Gastroesophageal sphincter (tissue), 4 donors: Measurements from ENCODE around the gene AP2M1. TPM values are rescaled to one million over a fixed set of nuclear protein-coding genes. Genes with fewer than 3 reads are reported as not detected.

ENCODE experiments used
- ATAC-seq: fragments of 150-250 bp; one replicate; pipeline ENCODE4 v1.9.1; 2016; ENCODE audit warnings: mild to moderate bottlenecking, moderate library complexity
- H3K27ac ChIP-seq, 4 donors: fragments of 200-600 bp; sonication (generic) in 3 of 4; 1 replicate in 3 of 4; 2 replicates in 1 of 4; pipeline ENCODE4 v1.5.1; 2016 to 2019
- H3K27me3 ChIP-seq: fragments of 200-600 bp; sonication (generic); one replicate; pipeline ENCODE4 v1.5.1; 2019
- H3K36me3 ChIP-seq, 2 donors: fragments of 200-600 bp; sonication (generic); one replicate each; pipeline ENCODE4 v1.5.1; 2019; ENCODE audit warnings: control low read depth in 1 of 2
- H3K4me1 ChIP-seq, 3 donors: fragments of 200-600 bp; sonication (generic); 1 replicate in 2 of 3; 2 replicates in 1 of 3; pipeline ENCODE4 v1.5.1; 2016 to 2019; ENCODE audit warnings: control low read depth in 2 of 3
- H3K4me3 ChIP-seq, 2 donors: fragments of 200-600 bp; sonication (generic); one replicate each; pipeline ENCODE4 v1.5.1; 2019; ENCODE audit warnings: mild to moderate bottlenecking in 1 of 2, moderate library complexity in 1 of 2
- H3K9me3 ChIP-seq, 3 donors: fragments of 200-600 bp; sonication (generic); one replicate each; pipeline ENCODE4 v1.5.1; 2017 to 2019; ENCODE audit warnings: control low read depth in 2 of 3
- CTCF ChIP-seq, 4 experiments: fragments of 200-600 bp in 2 of 4; fragments of 450-650 bp in 2 of 4; sonication (generic) in 1 of 4; IDR thresholded peaks; one replicate each; pipeline ENCODE4 v1.5.1; 2017 to 2019; ENCODE audit warnings: antibody characterized with exemption in 4 of 4, mild to moderate bottlenecking in 2 of 4, moderate library complexity in 2 of 4
- EP300 ChIP-seq: sonication (generic); formaldehyde crosslinking; IDR thresholded peaks from one replicate; pipeline ENCODE4 v1.6.1; 2017; ENCODE audit warnings: antibody characterized with exemption, mild to moderate bottlenecking
- POLR2A ChIP-seq, 2 donors: fragments of 450-650 bp; IDR thresholded peaks; one replicate each; pipeline ENCODE4 v1.6.1; 2017; ENCODE audit warnings: antibody characterized with exemption in 2 of 2, mild to moderate bottlenecking in 2 of 2, moderate library complexity in 1 of 2
- POLR2AphosphoS5 ChIP-seq: sonication (generic); formaldehyde crosslinking; IDR thresholded peaks from one replicate; pipeline ENCODE4 v1.6.1; 2017; ENCODE audit warnings: antibody characterized with exemption
- WGBS, 2 donors: methylation state at CpG; one replicate each; pipeline ENCODE4 v1.1.5; 2018; ENCODE audit warnings: low coverage in 1 of 2; 5-methylcytosine and 5-hydroxymethylcytosine counted together
- total RNA-seq, 4 donors: library from RNA; depleted of rRNA; stranded (reverse); fragments of >200 nt; gene quantifications; one replicate each; pipeline ENCODE4 v1.1.0, GENCODE V29; 2016

The AP2M1 gene
- total RNA-seq, 4 donors from 2014 or later: 234 to 322 (median 288) TPM

DNA sequence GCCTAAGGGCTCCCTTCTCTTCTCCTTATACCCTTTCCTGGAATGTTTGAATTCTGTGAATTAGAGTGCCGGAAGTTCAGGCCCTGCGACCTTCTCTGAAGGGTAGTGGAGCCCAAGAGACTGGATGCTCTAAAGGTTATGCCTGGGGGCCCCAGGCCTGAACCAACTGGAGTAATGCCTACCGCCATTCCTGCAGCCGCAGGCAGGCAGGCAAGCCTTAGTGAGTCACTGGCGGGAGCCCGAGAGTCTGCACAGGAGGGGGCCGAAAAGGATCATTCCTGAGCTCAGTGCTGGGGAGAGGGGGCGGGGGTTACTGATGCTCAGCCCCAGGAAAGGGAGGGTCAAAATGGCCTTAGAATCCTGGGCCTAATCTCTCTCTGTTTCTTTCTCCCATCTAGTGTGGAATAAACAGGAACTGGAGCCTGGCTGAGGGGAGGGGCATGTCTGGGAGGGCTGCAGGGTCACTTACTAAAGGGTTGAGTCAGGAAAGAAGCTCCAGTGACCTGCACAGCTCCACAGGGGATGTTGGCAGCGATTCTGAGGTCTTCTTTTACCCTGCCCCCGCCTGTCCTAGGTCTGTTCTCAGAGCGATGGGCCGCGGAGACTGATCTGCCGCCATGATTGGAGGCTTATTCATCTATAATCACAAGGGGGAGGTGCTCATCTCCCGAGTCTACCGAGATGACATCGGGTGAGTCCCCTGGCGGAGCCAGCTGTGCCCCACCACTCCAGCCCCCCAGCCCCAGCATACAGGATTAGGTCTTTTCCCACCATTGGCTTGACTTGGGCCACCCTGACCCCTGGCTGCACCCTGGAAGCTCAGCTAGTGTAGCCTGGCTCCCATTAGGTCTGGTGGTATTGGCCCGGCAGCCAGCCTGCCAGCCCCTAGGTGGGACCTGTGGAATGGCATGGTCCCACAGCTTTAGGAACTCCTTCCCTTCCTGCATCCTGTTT, 2.0 kb downstream of the AP2M1 start:
- H3K9me3 ChIP-seq: no peaks in the 10 kb centered on the region
- TF ChIP-seq EP300: no peak
- peak in 2 of 4 experiments; percentile 4 to 9 for TF ChIP-seq CTCF (IDR thresholded peaks at IDR 0.05)
- TF ChIP-seq POLR2AphosphoS5: peak; percentile 44
- H3K27ac ChIP-seq: peak overlapping the region; percentile 41 to 98 (median 92)
- peak; percentile 66 for ATAC-seq
- peaks cover 3 to 62% (median 25%) of the 10 kb centered on the region in 3 donors for H3K4me1 ChIP-seq
- H3K4me3 ChIP-seq: peak overlapping the region; percentile 60 to 97
- H3K36me3 ChIP-seq: peaks cover 4 to 60% of the 10 kb centered on the region in 2 donors
- WGBS, 2 donors: 0 to 14% methylated on average over 3 to 11 of the region's 19 CpGs
- no peaks in the 10 kb centered on the region for H3K27me3 ChIP-seq

DNA sequence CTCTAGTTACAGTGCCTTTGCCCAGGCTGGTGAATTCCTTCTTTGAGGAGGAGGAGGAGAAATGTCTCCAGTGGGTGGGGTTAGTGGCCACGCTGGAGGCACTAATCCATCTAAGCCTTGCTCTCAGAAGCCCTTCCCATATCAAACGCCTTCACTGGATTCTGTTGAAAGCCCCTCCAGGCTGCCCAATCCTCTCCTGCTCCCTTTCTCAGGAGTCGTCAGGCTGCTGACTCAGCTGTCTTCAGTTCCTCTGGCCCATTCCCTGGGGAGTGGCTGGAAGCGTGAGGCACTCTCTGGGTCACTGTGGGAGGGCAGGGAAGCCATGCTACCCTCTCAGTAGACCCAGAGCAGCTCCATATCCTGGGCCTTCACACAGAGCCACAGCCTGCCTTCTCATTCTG, 2.7 kb downstream of the AP2M1 start:
- H3K27me3 ChIP-seq: no peaks in the 10 kb centered on the region
- WGBS, 2 donors: 7% methylated on average over 3 of the region's 4 CpGs; no CpG with 5 or more reads in 1 of the 2 donors
- ATAC-seq: no peak
- H3K4me3 ChIP-seq: peak overlapping the region in 1 of 2 donors; percentile 97
- TF ChIP-seq EP300 (no peak), POLR2A (IDR thresholded peaks at IDR 0.05) (no peak), POLR2AphosphoS5 (no peak), CTCF (IDR thresholded peaks at IDR 0.05) (no peak)
- H3K36me3 ChIP-seq: peaks cover 4 to 60% of the 10 kb centered on the region in 2 donors
- H3K27ac ChIP-seq: peak overlapping the region in 3 of 4 donors; percentile 91 to 98 (median 94)
- peaks cover 3 to 62% (median 25%) of the 10 kb centered on the region in 3 donors for H3K4me1 ChIP-seq
- H3K9me3 ChIP-seq: no peaks in the 10 kb centered on the region

DNA sequence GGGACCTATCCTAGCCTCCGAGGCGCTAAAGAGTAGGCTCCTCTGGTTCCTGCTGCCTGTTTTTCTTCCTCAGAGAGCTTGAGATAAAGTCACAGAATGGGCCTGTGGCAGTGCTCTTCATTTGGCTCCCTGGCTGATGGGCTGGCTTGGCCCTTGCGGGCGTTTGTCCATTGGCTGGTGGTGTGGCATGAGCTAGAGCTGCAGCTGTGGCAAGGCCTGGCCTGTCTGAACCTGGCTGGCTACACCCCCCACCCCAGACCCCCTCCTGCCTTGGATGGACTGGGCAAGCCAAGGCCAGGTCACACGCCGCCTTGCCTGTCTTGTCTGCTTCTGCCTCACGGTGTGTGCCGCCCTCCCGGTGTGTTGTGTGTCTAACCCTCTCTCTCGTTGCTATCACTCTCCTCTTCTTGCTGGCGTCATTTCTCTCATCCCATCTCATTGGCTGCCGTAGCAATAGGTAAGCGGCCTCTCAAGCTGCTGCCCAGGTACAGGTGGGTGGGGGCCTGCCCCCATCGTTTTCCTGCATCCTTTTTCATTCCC, 3.2 kb downstream of the AP2M1 start:
- no peaks in the 10 kb centered on the region for H3K9me3 ChIP-seq
- peak overlapping the region in 3 of 4 donors; percentile 91 to 98 (median 94) for H3K27ac ChIP-seq
- no peak for ATAC-seq
- WGBS, 2 donors: 72 to 90% methylated on average over 6 to 10 of the region's 14 CpGs
- H3K36me3 ChIP-seq: peaks cover 4 to 60% of the 10 kb centered on the region in 2 donors
- TF ChIP-seq CTCF (IDR thresholded peaks at IDR 0.05) (no peak), POLR2A (IDR thresholded peaks at IDR 0.05) (no peak), EP300 (no peak), POLR2AphosphoS5 (no peak)
- peaks cover 3 to 62% (median 25%) of the 10 kb centered on the region in 3 donors for H3K4me1 ChIP-seq
- H3K27me3 ChIP-seq: no peaks in the 10 kb centered on the region
- H3K4me3 ChIP-seq: peak overlapping the region in 1 of 2 donors; percentile 97

- H3K4me3 ChIP-seq: no peak overlapping the region
- no peaks in the 10 kb centered on the region for H3K9me3 ChIP-seq
- no peak overlapping the region for H3K27ac ChIP-seq
- no peak for ATAC-seq
- 92 to 96% methylated on average over 5 to 6 of the region's 13 CpGs for WGBS, 2 donors
- H3K36me3 ChIP-seq: peaks cover 4 to 68% of the 10 kb centered on the region in 2 donors
- no peaks in the 10 kb centered on the region for H3K27me3 ChIP-seq
- H3K4me1 ChIP-seq: peaks cover 3 to 58% (median 25%) of the 10 kb centered on the region in 3 donors
- TF ChIP-seq POLR2AphosphoS5: no peak
- TF ChIP-seq POLR2A (IDR thresholded peaks at IDR 0.05): no peak
- TF ChIP-seq CTCF (IDR thresholded peaks at IDR 0.05): no peak
- no peak for TF ChIP-seq EP300
Observed at GRCh38 chr3:184178521-184179138, 4.0 kb downstream of the AP2M1 start.
